ENCODE data around the gene ZNF385D. TPM values are rescaled to one million over a fixed set of nuclear protein-coding genes. Genes with fewer than 3 reads are reported as not detected.
"Not testable (repeated sequence)": the region's sequence is repeated elsewhere in the genome, so short reads cannot be mapped to it uniquely, and the experiment has no call there.

The ZNF385D gene
- polyA plus RNA-seq, 1 of the 3 experiments (the other 2 are of a cell fraction), result 1.8 TPM

- 57% methylated on average over 5 of the region's 5 CpGs for WGBS (ENCODE audit: low lambda C conversion rate)
- H4K20me1 ChIP-seq (ENCODE audit: insufficient read depth); DNase-seq; H3K27ac ChIP-seq (ENCODE audit: low read depth in 2 of 2, low read length in 1 of 2); H3K4me2 ChIP-seq; H3K4me1 ChIP-seq (ENCODE audit: control insufficient read depth in 1 of 2, insufficient read depth in 2 of 2, low read depth in 1 of 2, low read length in 1 of 2); H3K79me2 ChIP-seq (ENCODE audit: insufficient read depth); H3F3A ChIP-seq (replicated peaks; ENCODE audit: insufficient read depth); H2AFZ ChIP-seq (ENCODE audit: low read depth); H3K9ac ChIP-seq; H3K4me3 ChIP-seq (ENCODE audit: low read depth in 2 of 2, low read length in 1 of 2); H3K9me2 ChIP-seq; H3K9me3 ChIP-seq; CTCF ChIA-PET; POLR2A ChIA-PET; H3K27me3 ChIP-seq (ENCODE audit: insufficient read depth); H3K36me3 ChIP-seq (replicated peaks in 1 of 2; ENCODE audit: control insufficient read depth in 1 of 2, insufficient read depth in 2 of 2, low read length in 1 of 2): not testable (repeated sequence)
These were observed 373.0 kb downstream of the ZNF385D start for GRCh38 chr3:21378036-21378435.

GRCh38 chr3:21377071-21377769, 373.8 kb downstream of the ZNF385D start:
- ChIA-PET CTCF (interaction anchor here (1.1 kb wide), 1 partner anchor 206 kb away, joined by 3 read pairs; no protein-coding TSS in a partner anchor), POLR2A (no interaction called here)
- H2AFZ ChIP-seq (ENCODE audit: low read depth), result no peak overlapping the region
- H3K4me3 ChIP-seq (ENCODE audit: low read depth in 2 of 2, low read length in 1 of 2), result no peak overlapping the region
- no peaks in the 10 kb centered on the region for H3K27me3 ChIP-seq (ENCODE audit: insufficient read depth)
- TF ChIP-seq CHD2 (IDR thresholded peaks at IDR 0.05; ENCODE audit: low read length, partially characterized antibody) (no peak), YY1 (IDR thresholded peaks at IDR 0.05; ENCODE audit: low read depth) (no peak)
- DNase-seq, result no peak
- H3K9me3 ChIP-seq, result no peaks in the 10 kb centered on the region
- H3F3A ChIP-seq (replicated peaks; ENCODE audit: insufficient read depth), result no peaks in the 10 kb centered on the region
- H4K20me1 ChIP-seq (ENCODE audit: insufficient read depth), result no peaks in the 10 kb centered on the region
- no peaks in the 10 kb centered on the region for H3K79me2 ChIP-seq (ENCODE audit: insufficient read depth)
- no peaks in the 10 kb centered on the region for H3K4me1 ChIP-seq (ENCODE audit: control insufficient read depth in 1 of 2, insufficient read depth in 2 of 2, low read depth in 1 of 2, low read length in 1 of 2)
- H3K9ac ChIP-seq, result no peak overlapping the region
- H3K27ac ChIP-seq (ENCODE audit: low read depth in 2 of 2, low read length in 1 of 2), result no peak overlapping the region
- H3K36me3 ChIP-seq (replicated peaks in 1 of 2; ENCODE audit: control insufficient read depth in 1 of 2, insufficient read depth in 2 of 2, low read length in 1 of 2), result no peaks in the 10 kb centered on the region
- no peak overlapping the region for H3K4me2 ChIP-seq
- no peaks in the 10 kb centered on the region for H3K9me2 ChIP-seq

- Histone ChIP-seq H3F3A (replicated peaks; ENCODE audit: insufficient read depth) (no peaks in the 10 kb centered on the region), H3K4me2 (no peak overlapping the region), H3K9ac (no peak overlapping the region), H3K4me1 (ENCODE audit: control insufficient read depth in 1 of 2, insufficient read depth in 2 of 2, low read depth in 1 of 2, low read length in 1 of 2) (no peaks in the 10 kb centered on the region), H3K9me3 (no peaks in the 10 kb centered on the region), H3K36me3 (replicated peaks in 1 of 2; ENCODE audit: control insufficient read depth in 1 of 2, insufficient read depth in 2 of 2, low read length in 1 of 2) (no peaks in the 10 kb centered on the region), H2AFZ (ENCODE audit: low read depth) (no peak overlapping the region), H3K4me3 (ENCODE audit: low read depth in 2 of 2, low read length in 1 of 2) (no peak overlapping the region), H3K9me2 (no peaks in the 10 kb centered on the region), H3K27me3 (ENCODE audit: insufficient read depth) (no peaks in the 10 kb centered on the region), H3K79me2 (ENCODE audit: insufficient read depth) (no peaks in the 10 kb centered on the region), H3K27ac (ENCODE audit: low read depth in 2 of 2, low read length in 1 of 2) (no peak overlapping the region), H4K20me1 (ENCODE audit: insufficient read depth) (no peaks in the 10 kb centered on the region)
- no peak for DNase-seq
- POLR2A ChIA-PET, result no interaction called here
- CTCF ChIA-PET, result no interaction called here
- 29% methylated on average over 5 of the region's 5 CpGs for WGBS (ENCODE audit: low lambda C conversion rate)
- TF ChIP-seq TEAD4 (IDR thresholded peaks at IDR 0.05; ENCODE audit: borderline replicate concordance, insufficient read depth), result no peak
- TF ChIP-seq ELF1 (IDR thresholded peaks at IDR 0.05), result no peak
- no peak for TF ChIP-seq EZH2phosphoT487 (IDR thresholded peaks at IDR 0.05; ENCODE audit: borderline replicate concordance, low read depth)
- TF ChIP-seq ZBTB33 (IDR thresholded peaks at IDR 0.05; ENCODE audit: borderline replicate concordance, low read depth), result no peak
- no peak for TF ChIP-seq SIN3A (IDR thresholded peaks at IDR 0.05; ENCODE audit: borderline replicate concordance, low read depth, low read length)
- no peak for TF ChIP-seq RCOR1 (IDR thresholded peaks at IDR 0.05; ENCODE audit: low read length)
- TF ChIP-seq USF2 (IDR thresholded peaks at IDR 0.05; ENCODE audit: borderline replicate concordance, low read depth, low read length), result no peak
- no peak for TF ChIP-seq USF1 (IDR thresholded peaks at IDR 0.05; ENCODE audit: borderline replicate concordance, low read depth)
These were observed 378.7 kb downstream of the ZNF385D start for GRCh38 chr3:21372316-21372715.

All from SK-N-SH (cell line).